NK-92 (cell line): ENCODE data around the gene AMMECR1.
"Not testable (repeated sequence)": the region's sequence is repeated elsewhere in the genome, so short reads cannot be mapped to it uniquely, and the experiment has no call there.

Experiments
- DNase-seq: peaks from one replicate; lab custom pipeline; 2025; ENCODE audit not compliant: unreplicated experiment; lab: John Stamatoyannopoulos, UW

Gene AMMECR1

GRCh38 chrX:110173192-110174175 is 144.4 kb downstream of the AMMECR1 start:
- no peak for DNase-seq

- no peak for DNase-seq
Observed at GRCh38 chrX:110172215-110172614, 145.7 kb downstream of the AMMECR1 start.

- DNase-seq: no peak
Observed at GRCh38 chrX:110171442-110171841, 146.4 kb downstream of the AMMECR1 start.

GRCh38 chrX:110170029-110170428 is 147.9 kb downstream of the AMMECR1 start:
- DNase-seq: no peak

- DNase-seq: no peak
Observed at GRCh38 chrX:110168585-110168984, 149.3 kb downstream of the AMMECR1 start.

- DNase-seq: no peak
Observed at GRCh38 chrX:110167952-110168451, 149.9 kb downstream of the AMMECR1 start.

GRCh38 chrX:110163488-110163887 is 154.4 kb downstream of the AMMECR1 start:
- DNase-seq: no peak

- no peak for DNase-seq
Observed at GRCh38 chrX:110162867-110163266, 155.0 kb downstream of the AMMECR1 start.

GRCh38 chrX:110162131-110162530 is 155.8 kb downstream of the AMMECR1 start:
- DNase-seq: no peak

GRCh38 chrX:110161361-110161686 is 156.6 kb downstream of the AMMECR1 start:
- DNase-seq: no peak

GRCh38 chrX:110159865-110160264 is 158.0 kb downstream of the AMMECR1 start:
- DNase-seq: no peak

- no peak for DNase-seq
Observed at GRCh38 chrX:110159235-110159634, 158.7 kb downstream of the AMMECR1 start.

- no peak for DNase-seq
Observed at GRCh38 chrX:110157444-110157843, 160.4 kb downstream of the AMMECR1 start.

GRCh38 chrX:110156167-110156754 is 161.6 kb downstream of the AMMECR1 start:
- DNase-seq: no peak

GRCh38 chrX:110155759-110156158 is 162.1 kb downstream of the AMMECR1 start:
- DNase-seq: no peak

GRCh38 chrX:110154328-110154727 is 163.6 kb downstream of the AMMECR1 start:
- DNase-seq: not testable (repeated sequence)

- no peak for DNase-seq
Observed at GRCh38 chrX:110153896-110154295, 164.0 kb downstream of the AMMECR1 start.

- no peak for DNase-seq
Observed at GRCh38 chrX:110153244-110153643, 164.6 kb downstream of the AMMECR1 start.

GRCh38 chrX:110146521-110146920 is 171.4 kb downstream of the AMMECR1 start:
- DNase-seq: no peak

- no peak for DNase-seq
Observed at GRCh38 chrX:110145854-110146253, 172.0 kb downstream of the AMMECR1 start.

GRCh38 chrX:110145311-110145710 is 172.6 kb downstream of the AMMECR1 start:
- DNase-seq: no peak
